Hepatocyte (in vitro differentiated cells): Measurements from ENCODE around the gene EML3.

Source experiments
- CTCF ChIP-seq: fragments of 200-600 bp; sonication (generic); IDR thresholded peaks from 2 replicates; pipeline ENCODE4 v1.5.1; 2016; ENCODE audit warnings: antibody characterized with exemption, mild to moderate bottlenecking; ENCODE audit not compliant: poor library complexity
- EZH2 ChIP-seq: fragments of 200-600 bp; sonication (generic); IDR thresholded peaks from 2 replicates; pipeline ENCODE4 v1.6.1; 2016; ENCODE audit warnings: antibody characterized with exemption, mild to moderate bottlenecking, borderline replicate concordance
- EZH2phosphoT487 ChIP-seq: fragments of 200-600 bp; sonication (generic); IDR thresholded peaks from one replicate; pipeline ENCODE4 v1.6.1; 2018; ENCODE audit warnings: antibody characterized with exemption, mild to moderate bottlenecking, low read depth, moderate library complexity; ENCODE audit not compliant: unreplicated experiment, severe bottlenecking

DNA sequence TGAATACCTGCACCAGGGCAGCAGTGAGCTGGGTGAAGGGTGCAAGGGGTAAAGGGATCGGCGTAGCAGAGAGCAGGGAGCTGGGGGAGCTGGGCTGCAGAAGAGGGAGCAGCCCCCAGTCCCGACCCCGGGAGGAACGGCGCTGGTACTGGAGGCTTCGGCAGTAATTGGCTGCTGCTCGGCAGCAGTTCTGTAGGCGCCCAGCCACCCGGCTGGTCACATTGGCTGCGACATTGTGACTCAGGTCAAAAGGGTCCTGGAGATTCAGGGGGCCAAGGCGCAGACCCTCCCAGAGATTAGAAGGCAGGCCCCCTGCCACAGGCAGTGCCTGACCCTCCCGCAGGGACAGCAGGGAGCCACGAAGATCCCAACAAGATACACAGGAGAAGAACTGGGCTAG, 36.7 kb downstream of the EML3 start:
- TF ChIP-seq EZH2phosphoT487 = no peak
- TF ChIP-seq CTCF = no peak
- no peak for TF ChIP-seq EZH2
